Measurements from ENCODE around the gene DNAH3. TPM values are rescaled to one million over a fixed set of nuclear protein-coding genes. Genes with fewer than 3 reads are reported as not detected.

The DNAH3 gene
- total RNA-seq, 1 experiment from 2014 or later, result 0.15 TPM

DNA sequence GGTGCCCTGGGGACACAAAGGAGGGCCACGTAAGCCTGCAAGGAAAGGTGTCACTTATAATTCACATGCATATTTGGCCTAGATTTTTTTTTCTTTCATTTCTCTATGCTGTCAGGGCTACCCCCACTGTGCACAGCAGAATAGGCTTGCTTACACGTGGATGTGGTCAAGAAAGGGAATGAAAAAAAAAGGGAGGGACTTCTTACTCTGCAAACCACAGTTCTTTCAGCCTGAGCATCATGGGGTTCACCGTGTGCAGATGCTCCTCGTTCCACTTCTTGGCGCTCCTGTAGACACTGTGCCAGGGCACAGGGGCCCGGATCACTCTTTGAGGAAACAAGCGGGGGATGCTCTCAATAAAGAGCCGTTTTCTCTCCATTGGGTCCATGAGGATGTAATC lies 16.6 kb downstream of the DNAH3 start (continued):
- TF ChIP-seq, protein P1, sequence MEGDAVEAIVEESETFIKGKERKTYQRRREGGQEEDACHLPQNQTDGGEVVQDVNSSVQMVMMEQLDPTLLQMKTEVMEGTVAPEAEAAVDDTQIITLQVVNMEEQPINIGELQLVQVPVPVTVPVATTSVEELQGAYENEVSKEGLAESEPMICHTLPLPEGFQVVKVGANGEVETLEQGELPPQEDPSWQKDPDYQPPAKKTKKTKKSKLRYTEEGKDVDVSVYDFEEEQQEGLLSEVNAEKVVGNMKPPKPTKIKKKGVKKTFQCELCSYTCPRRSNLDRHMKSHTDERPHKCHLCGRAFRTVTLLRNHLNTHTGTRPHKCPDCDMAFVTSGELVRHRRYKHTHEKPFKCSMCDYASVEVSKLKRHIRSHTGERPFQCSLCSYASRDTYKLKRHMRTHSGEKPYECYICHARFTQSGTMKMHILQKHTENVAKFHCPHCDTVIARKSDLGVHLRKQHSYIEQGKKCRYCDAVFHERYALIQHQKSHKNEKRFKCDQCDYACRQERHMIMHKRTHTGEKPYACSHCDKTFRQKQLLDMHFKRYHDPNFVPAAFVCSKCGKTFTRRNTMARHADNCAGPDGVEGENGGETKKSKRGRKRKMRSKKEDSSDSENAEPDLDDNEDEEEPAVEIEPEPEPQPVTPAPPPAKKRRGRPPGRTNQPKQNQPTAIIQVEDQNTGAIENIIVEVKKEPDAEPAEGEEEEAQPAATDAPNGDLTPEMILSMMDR (IDR thresholded peaks at IDR 0.05 in 2 of 3, conservative IDR thresholded peaks at IDR 0.05 in 1 of 3; ENCODE audit: borderline replicate concordance in 1 of 3, insufficient read depth in 1 of 3, low read depth in 2 of 3, low read length in 2 of 3), result no peak
- TF ChIP-seq RAD21 (IDR thresholded peaks at IDR 0.05; ENCODE audit: low read depth), result no peak
- TF ChIP-seq CBX3 (IDR thresholded peaks at IDR 0.05; ENCODE audit: low read depth), result no peak
- TF ChIP-seq JUND (IDR thresholded peaks at IDR 0.05), result no peak

DNA sequence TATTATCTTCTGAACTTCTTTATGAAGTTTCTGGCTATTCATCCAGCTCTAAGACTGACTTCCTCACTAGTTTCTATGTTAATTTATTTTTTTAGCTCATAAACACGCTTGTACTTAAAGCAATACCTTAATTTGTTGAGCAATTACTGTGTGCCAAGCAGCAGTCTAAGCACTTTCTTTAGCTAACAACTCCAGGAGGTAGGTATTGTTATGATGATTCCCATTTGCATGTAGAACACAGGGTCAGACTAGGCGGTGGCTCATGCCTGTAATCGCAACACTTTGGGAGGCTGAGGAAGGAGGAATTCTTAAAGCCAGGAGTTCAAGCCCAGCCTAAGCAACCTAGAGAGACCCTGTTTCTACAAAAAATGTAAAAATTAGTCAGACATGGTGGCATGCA lies 19.8 kb downstream of the DNAH3 start:
- intact Hi-C loops (cut with micrococcal nuclease), result no loop called here
- ChIA-PET RAD21 (ENCODE audit: low non-redundant PET in 1 of 2, low total read pairs in 2 of 2, uncharacterized antibody in 2 of 2, unreplicated experiment in 2 of 2) (no interaction called here), POLR2A (interaction anchor here (0.6 kb wide), 1 partner anchor 9 kb away, joined by 3 read pairs; no protein-coding TSS in a partner anchor), CTCF (no interaction called here)
- Histone ChIP-seq H3K4me1 (ENCODE audit: control insufficient read depth in 1 of 2, insufficient read depth in 2 of 2, low read length in 2 of 2) (no peaks in the 10 kb centered on the region), H3K9me3 (ENCODE audit: control insufficient read depth in 1 of 2, insufficient read depth in 1 of 2, low read depth in 1 of 2, low read length in 2 of 2) (no peaks in the 10 kb centered on the region), H3K4me2 (ENCODE audit: low read length) (no peak overlapping the region), H3K9ac (ENCODE audit: low read length) (no peak overlapping the region), H3K27me3 (ENCODE audit: insufficient read depth, low read length) (peaks cover 6% of the 10 kb centered on the region; the same call in 1 of the 2 replicates), H3K79me2 (ENCODE audit: insufficient read depth, low read length) (no peaks in the 10 kb centered on the region), H2AFZ (ENCODE audit: low read depth, low read length, poor library complexity, severe bottlenecking) (no peak overlapping the region), H4K20me1 (ENCODE audit: insufficient read depth) (no peaks in the 10 kb centered on the region), H3K9me2 (ENCODE audit: insufficient read depth) (no peaks in the 10 kb centered on the region), H3K36me3 (ENCODE audit: control insufficient read depth in 1 of 2, insufficient read depth in 2 of 2, low read length in 2 of 2) (no peaks in the 10 kb centered on the region), H3K27ac (ENCODE audit: low read depth, low read length) (no peak overlapping the region), H3K4me3 (replicated peaks in 1 of 2; ENCODE audit: low read depth in 1 of 2, low read length in 2 of 2) (no peak overlapping the region)
- no TSS peak for BruUV-seq (replicated peaks)
- TF ChIP-seq, protein P2, sequence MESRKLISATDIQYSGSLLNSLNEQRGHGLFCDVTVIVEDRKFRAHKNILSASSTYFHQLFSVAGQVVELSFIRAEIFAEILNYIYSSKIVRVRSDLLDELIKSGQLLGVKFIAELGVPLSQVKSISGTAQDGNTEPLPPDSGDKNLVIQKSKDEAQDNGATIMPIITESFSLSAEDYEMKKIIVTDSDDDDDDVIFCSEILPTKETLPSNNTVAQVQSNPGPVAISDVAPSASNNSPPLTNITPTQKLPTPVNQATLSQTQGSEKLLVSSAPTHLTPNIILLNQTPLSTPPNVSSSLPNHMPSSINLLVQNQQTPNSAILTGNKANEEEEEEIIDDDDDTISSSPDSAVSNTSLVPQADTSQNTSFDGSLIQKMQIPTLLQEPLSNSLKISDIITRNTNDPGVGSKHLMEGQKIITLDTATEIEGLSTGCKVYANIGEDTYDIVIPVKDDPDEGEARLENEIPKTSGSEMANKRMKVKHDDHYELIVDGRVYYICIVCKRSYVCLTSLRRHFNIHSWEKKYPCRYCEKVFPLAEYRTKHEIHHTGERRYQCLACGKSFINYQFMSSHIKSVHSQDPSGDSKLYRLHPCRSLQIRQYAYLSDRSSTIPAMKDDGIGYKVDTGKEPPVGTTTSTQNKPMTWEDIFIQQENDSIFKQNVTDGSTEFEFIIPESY (IDR thresholded peaks at IDR 0.05; ENCODE audit: extremely low read depth, insufficient replicate concordance, low read length), result no peak
- no peak for TF ChIP-seq SP1 (IDR thresholded peaks at IDR 0.05; ENCODE audit: low read depth)
- TF ChIP-seq FOSL1 (IDR thresholded peaks at IDR 0.05; ENCODE audit: low read depth), result no peak
- TF ChIP-seq POLR2AphosphoS5 (IDR thresholded peaks at IDR 0.05; ENCODE audit: low read depth, low read length), result no peak
- TF ChIP-seq EGR1 (IDR thresholded peaks at IDR 0.05; ENCODE audit: low read depth), result no peak
- TF ChIP-seq POLR2A (IDR thresholded peaks at IDR 0.05; ENCODE audit: borderline replicate concordance, extremely low read depth, insufficient read depth, insufficient read length), result no peak
- TF ChIP-seq, protein P3, sequence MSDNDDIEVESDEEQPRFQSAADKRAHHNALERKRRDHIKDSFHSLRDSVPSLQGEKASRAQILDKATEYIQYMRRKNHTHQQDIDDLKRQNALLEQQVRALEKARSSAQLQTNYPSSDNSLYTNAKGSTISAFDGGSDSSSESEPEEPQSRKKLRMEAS (IDR thresholded peaks at IDR 0.05), result no peak
- TF ChIP-seq TCF7L2 (IDR thresholded peaks at IDR 0.05; ENCODE audit: borderline replicate concordance, extremely low read depth, insufficient read depth, insufficient read length), result no peak
- TF ChIP-seq, protein P1 (IDR thresholded peaks at IDR 0.05 in 2 of 3, conservative IDR thresholded peaks at IDR 0.05 in 1 of 3; ENCODE audit: borderline replicate concordance in 1 of 3, insufficient read depth in 1 of 3, low read depth in 2 of 3, low read length in 2 of 3), result no peak
- TF ChIP-seq CBX3 (IDR thresholded peaks at IDR 0.05; ENCODE audit: low read depth), result no peak
- TF ChIP-seq JUND (IDR thresholded peaks at IDR 0.05), result no peak
- TF ChIP-seq SRF (IDR thresholded peaks at IDR 0.05; ENCODE audit: low read depth), result no peak
- no peak for TF ChIP-seq YY1 (IDR thresholded peaks at IDR 0.05; ENCODE audit: extremely low read depth, insufficient replicate concordance, low read depth, low read length)
- no peak for TF ChIP-seq ZNF274 (IDR thresholded peaks at IDR 0.05; ENCODE audit: low read depth, low read length)
- TF ChIP-seq EZH2phosphoT487 (IDR thresholded peaks at IDR 0.05; ENCODE audit: borderline replicate concordance), result no peak
- no peak for TF ChIP-seq RAD21 (IDR thresholded peaks at IDR 0.05; ENCODE audit: low read depth)
- TF ChIP-seq SIN3A (IDR thresholded peaks at IDR 0.05; ENCODE audit: low read depth), result no peak
- no peak for TF ChIP-seq EZH2 (IDR thresholded peaks at IDR 0.05)
- TF ChIP-seq CEBPB (IDR thresholded peaks at IDR 0.05; ENCODE audit: low read depth), result no peak
- TF ChIP-seq, protein P4, sequence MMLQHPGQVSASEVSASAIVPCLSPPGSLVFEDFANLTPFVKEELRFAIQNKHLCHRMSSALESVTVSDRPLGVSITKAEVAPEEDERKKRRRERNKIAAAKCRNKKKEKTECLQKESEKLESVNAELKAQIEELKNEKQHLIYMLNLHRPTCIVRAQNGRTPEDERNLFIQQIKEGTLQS (IDR thresholded peaks at IDR 0.05), result no peak
- ATAC-seq, result no peak
- DNase-seq (ENCODE audit: low read depth, low spot score), result no peak
